GM18867 (cell line): ENCODE measurements around the gene ANKDD1A.

Experiments used
- ATAC-seq: cut with Tn5 transposase; IDR thresholded peaks from one replicate; pipeline ENCODE4 v1.9.1; 2021; ENCODE audit warnings: mild to moderate bottlenecking, moderate library complexity; ENCODE audit not compliant: unreplicated experiment

The ANKDD1A gene

DNA sequence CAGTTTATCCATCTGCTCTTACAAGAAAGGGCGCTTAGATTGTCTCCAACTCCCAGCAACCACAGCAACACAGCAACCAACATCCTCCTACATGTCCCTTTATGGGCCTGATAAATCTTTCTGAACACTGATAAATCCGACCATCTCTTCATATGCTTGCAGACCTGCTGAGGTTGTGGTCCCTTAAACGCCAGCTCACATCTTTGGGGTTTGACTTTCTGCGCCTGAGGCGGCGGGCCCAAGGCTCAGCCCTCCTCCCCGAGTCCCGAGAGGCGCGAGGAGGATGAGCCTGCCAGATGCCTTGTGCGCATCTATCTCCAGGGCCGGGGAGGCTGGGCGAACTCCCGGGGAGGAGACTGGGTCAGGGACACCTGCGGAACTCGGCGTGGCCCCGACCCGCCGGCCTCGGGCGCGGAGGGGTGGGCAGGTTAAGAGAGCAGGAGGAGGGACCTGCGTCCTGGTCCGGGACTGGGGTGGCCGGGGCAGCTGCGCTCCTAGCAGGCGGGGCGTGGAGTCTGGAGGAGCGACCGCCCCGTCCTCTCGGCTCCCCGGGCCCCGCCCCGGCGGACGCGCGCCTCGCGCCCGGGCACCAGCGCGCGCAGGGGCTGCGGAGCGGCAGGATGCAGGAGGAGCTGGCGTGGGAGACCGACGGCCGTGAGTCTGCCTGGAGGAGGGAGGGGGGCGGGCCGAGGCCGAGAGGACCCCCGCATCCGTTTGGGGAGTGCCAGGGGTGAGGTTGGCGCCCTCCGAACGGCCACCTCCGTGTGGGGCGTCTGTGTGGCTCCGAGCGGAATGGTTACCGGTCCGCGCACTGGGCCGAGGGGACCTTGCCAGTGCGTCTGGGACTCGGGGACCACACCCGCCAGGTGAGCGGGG lies at the start of gene ANKDD1A:
TSS of gene ANKDD1A (plus strand) at position 592 of the 876 bp plus-strand sequence. CDS start at position 621, 29 bp downstream.
- no peak for ATAC-seq

DNA sequence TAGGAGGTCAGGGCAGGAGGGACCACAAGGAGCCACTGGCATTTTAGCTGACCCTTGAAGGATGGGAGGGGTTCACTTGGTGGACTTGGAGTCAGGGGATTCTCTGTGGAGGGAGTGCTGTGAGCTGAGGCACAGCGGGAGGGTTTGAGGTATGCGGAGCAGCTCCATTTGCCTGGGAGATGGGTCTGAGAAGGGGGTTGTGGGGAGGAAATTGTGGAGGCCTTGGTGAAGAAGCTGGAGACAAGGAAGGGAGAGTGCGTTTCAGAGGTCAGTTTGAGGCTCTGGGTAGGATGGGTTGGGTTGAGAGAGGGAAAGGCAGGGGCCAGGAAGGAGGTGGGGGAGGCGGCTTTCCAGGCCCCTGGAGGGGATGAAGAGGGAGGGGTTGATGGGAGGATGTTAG lies 49.7 kb upstream of the ANKDD1A start:
- no peak for ATAC-seq

DNA sequence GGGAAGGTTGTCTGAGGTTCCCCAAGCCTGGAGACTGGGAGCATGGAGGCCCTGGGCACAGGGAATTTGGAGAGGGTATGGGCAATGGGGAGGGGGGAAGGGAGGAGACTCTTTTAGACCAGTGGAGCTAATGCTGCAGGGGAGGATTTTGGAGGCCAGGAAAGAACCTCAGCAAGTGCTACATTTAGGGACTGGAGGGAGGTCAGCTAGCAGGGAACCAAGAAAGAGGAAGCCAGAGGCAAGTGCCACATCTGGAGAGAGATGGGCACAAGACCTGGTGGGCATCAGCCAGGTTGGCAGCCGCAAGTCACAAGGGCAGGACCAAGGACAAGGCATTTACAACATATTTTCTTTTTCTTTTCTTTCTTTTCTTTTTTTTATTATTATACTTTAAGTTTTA lies 49.3 kb upstream of the ANKDD1A start:
- ATAC-seq, result no peak

DNA sequence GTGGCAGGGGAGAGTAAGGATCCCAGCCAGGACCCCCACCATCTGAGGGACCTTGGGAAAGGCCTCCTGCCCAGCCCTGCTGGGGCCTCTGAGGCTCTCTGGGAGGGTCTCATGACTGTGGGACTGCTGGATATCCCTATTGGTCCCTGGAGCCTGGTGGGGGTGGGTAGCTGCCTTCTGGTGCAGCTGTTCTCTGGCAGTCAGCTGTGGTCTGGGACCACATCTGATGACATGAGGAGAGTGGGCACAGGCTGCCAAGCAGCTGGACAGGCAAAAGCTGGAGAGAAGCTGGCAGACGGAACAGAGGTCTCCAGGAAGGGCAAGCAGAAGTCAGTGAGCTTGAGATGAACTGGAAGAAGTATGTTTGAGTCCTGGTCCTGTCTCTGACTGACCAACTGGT lies 47.6 kb upstream of the ANKDD1A start:
- no peak for ATAC-seq

DNA sequence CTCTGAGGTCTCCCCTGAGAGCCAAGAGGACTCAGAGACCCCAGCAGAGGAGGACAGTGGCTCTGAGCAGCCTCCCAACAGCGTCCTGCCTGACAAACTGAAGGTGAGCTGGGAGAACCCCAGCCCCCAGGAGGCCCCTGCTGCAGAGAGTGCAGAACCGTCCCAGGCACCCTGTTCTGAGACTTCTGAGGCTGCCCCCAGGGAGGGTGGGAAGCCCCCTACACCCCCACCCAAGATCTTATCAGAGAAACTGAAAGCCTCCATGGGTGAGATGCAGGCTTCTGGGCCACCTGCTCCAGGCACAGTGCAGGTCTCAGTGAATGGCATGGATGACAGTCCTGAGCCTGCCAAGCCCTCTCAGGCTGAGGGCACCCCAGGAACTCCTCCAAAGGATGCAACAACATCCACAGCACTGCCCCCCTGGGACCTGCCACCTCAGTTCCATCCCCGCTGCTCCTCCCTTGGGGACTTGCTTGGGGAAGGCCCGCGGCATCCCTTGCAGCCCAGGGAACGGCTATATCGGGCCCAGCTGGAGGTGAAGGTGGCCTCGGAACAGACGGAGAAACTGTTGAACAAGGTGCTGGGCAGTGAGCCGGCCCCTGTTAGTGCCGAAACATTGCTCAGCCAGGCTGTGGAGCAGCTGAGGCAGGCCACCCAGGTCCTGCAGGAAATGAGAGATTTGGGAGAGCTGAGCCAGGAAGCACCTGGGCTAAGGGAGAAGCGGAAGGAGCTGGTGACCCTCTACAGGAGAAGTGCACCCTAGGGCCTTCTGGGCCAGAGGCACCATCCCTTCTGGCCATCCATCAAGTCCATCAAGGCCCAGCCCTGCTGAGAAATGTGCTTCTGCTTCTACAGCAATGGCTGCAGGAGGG lies 46.3 kb upstream of the ANKDD1A start:
- no peak for ATAC-seq

DNA sequence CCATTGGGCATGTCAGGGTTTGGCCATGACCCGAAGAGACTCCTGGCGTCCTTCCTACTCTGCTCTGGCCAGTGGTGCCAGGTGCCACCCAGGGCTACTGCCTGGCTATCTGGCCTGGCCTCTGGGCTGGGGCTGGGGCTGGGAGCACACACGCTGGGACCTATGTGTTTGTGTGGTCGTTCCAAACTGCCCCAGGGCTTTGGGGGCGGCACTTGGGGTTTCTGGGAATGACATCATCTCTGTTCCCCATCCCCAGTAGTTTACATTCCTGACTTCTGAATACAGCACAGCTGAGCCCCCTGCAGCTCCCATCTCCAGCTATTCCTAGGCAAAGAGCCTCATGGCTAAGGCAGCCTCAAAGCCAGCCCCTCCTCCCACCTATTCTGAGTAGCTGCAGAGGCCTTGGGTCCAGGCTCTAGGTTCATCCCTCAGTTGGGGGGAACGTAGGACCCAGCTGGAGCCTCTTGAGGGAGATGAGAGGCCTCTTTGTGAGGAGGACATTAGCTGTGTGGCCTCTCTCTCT lies 45.6 kb upstream of the ANKDD1A start:
- no peak for ATAC-seq

DNA sequence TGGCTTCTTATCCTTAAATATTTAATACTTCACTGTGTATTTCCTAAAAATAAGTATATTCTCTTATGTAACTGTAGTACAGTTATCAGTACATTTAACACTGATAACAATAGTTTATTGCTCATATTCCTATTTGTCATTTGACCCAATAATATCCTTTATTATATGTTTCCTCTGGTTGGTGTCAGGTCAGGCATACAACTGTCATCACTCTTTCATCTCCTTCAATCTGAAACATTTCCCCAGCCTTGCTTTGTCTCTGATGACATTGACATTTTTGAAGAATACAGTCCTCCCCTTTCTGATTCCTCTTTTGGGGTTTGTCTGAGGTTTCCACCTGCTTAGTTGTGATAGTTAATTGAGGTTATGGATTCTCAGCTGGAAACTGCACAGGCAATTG lies 42.2 kb upstream of the ANKDD1A start:
- no peak for ATAC-seq

DNA sequence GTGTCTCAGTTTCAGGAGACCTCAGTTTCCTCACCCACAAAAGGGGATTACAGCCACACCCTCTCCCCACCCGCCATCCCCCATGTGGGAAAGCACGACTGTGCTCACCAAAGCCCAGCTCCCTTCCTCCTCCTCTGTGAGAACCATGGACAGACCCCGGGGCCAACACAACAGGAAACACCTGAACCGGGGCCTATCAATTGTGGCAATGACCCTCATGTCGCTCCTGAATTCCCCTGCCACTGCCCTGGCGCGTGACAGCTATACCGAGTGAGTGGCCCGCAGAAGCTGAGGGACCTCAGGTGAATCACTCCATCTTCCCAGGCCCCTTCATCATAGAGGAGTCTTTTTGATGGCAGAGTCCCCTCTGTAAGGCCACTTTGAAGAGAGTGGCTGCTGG lies 41.3 kb upstream of the ANKDD1A start:
- ATAC-seq, result no peak

DNA sequence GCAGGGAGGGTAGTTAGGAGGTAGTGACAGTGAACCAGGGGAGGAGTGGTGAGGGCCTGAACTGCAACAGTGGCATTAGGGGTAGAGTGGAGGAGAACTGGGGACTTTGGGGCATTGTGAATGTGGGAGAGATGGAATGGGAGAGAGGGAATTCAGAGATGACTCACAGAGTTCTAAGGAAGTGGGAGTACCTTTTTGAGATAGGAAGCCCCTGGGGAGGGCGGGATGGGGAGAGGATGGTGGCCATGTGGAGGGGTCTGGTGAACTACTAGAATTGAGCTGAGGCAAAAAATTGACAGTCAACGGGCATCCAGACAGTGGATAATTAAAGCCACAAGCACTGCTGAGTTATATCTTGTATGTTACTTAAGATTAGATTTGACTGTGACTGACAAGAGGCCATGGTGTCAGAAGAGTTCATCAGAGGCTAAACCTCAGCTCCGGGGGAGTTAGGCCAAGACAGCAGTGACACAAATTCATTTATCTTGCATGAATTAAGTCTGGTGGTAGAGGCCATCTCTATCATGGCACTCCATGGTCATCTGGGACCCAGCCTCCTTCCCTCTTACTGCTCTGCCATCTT lies 36.0 kb upstream of the ANKDD1A start:
- ATAC-seq, result no peak

DNA sequence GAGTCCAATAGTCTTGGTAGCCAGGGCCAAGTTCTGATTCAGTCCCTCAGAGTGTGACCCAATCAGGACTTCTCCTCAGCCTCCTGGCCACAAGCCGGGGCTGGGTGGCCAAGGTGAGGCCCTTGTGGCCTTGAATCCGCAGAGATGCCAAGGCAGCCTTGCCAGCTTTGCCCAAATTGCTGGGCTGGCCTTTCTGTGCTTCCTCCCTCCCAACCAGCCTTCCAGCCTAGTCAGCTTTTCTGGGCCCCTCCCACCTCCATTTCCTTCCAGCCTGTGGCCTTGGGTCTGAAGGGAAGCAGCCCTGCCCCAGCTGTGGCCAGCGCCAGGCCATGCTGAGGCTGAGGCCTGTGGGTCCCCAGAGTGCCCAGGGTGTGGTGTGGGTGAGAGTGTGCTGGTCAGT lies 34.3 kb upstream of the ANKDD1A start:
- no peak for ATAC-seq

DNA sequence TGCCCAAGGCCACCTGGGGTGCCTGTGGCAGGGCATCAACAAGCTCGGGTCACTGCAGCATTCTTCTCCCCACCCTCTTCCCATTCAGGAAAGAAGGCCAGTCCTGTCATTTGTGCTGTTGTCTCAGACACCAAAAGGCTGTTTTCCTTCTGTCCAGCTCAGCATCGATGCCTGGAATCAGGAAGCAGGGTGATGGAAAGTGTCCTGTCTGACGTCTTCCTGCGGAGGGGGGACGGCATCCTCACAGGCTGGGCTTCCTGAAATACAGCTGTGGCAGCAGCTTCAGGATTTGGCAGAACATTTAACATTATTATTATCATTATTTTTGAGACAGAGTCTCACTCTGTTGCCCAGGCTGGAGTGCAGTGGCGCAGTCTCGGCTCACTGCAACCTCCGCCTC lies 33.0 kb upstream of the ANKDD1A start:
- ATAC-seq, result no peak

DNA sequence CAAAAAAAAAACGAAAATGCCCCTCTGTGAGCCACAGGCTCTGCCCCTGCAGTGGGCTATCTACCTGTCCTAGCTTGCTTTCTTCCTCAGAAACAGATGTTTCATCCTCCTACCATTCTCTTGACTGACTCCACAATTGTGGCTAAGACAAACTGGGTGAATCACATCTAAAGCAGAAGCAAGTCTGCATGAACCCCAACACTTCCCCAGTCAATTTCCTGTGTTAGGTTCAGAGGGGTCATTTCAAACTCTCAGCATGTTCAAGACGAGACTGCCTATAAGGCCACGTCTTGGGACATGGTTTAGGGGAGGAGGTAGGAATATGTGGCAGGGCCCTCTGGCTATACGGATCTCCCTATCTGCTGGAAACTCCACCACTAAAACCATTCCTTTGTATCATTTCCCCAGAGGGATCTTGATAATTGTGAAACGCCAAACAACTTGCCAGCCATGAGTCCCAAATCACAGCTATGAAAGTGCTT lies 28.6 kb upstream of the ANKDD1A start:
- ATAC-seq, result peak; percentile 81

DNA sequence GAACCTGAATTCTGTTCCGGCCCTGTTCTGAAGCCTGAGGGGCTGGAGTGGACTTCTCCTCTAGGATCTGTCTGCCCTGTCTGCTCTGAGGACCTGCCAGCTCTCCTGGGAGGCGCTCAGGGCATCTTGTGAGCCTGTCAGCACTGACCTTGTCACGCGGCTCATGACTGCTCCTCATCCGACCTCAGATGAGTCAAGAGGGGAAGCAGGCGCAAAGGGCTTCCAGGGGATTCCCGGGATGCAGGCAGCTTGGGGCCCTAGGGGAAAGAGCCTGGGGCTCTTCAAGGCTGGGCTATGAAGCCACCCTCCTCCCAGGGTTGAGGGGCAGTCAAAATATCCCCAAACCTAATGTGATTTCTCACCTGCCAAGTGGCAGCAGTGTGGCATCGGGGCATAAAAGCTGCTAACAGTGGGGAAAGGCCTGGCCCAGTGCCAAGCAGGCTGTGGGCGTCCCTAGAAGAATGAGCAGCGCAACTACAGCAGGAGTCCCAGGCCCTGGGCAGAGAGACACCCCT lies 27.6 kb upstream of the ANKDD1A start:
- peak; percentile 41 for ATAC-seq

DNA sequence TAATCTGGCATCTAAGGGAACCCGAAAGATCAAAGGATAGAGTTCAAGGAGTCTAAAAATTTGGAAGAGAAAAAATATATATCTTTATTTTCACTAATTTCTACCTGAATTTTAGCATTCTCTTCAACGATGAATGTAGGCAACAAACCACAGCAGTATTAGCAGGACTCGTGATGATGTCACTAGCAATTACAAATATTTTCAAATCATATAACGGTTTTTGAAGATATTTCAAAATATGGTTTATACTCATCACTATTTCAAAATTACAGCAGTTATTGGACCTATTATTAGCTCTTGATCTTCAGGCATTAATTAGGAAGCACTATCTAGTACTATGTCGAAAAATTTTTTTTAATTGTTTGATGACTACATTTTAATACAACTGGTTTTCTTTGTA lies 27.0 kb upstream of the ANKDD1A start:
- ATAC-seq, result no peak

DNA sequence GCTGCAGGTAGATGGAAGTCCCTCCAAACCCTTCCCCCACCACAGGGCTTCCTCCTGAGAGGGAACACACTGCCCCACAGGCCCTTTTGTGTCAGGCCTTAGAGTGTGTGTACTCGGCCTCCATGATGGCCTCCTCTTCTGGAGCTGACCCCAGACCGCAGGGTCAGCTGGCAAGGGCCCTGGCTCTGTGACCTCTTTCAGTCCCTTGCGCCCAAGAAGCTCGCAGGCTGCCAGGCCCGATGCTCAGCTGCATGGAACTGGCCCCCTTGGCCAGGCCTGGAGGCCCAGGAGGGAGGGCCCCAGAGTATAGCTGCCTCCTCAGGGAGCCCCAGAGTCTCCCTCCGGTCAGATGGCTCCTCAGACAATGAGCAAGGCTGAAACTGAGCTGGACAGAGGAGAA lies 23.4 kb upstream of the ANKDD1A start:
- no peak for ATAC-seq

DNA sequence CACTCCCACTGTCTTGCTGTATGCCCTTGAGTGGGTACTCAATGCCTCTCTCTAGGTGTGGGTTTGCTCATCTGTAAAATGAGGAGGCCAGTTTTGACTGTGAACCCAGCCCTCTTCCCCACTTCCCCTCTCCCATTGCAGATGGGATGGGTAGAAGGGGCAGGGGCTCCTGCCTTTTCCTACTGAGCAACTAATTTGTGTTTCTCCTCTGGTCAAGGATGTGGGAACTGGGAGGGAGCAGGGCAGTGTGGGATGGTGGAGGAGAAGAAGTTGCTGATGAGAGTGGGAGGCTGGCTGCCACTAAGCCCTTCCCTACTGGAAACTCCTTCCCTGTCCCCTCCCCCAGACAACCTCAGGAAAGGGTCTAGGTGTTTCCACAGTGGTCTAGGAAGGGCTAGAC lies 20.1 kb upstream of the ANKDD1A start:
- ATAC-seq, result no peak

DNA sequence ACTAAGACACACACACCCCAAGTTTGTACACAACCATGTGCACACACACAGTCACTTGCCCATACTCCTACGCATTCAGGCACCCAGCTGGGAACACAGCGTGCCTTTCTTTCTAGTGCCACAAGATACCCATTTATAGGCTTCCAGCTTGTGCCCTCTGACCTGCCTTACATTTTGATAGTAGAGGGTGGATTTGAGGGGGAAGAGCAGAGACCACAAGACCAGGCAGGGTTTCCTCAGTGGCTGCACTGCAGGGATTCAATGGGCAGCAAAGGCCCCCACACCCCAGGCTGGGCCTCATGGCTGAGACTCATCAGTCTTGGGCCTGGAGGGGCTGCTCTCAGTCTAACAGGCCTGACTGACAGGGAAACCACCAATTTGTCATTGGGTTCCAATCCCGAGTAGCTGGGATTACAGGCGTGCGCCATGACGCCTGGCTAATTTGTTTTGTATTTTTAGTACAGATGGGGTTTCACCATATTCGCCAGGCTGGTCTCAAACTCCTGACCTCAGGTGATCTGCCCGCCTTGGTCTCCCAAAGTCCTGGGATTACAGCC lies 18.8 kb upstream of the ANKDD1A start:
- ATAC-seq, result no peak

DNA sequence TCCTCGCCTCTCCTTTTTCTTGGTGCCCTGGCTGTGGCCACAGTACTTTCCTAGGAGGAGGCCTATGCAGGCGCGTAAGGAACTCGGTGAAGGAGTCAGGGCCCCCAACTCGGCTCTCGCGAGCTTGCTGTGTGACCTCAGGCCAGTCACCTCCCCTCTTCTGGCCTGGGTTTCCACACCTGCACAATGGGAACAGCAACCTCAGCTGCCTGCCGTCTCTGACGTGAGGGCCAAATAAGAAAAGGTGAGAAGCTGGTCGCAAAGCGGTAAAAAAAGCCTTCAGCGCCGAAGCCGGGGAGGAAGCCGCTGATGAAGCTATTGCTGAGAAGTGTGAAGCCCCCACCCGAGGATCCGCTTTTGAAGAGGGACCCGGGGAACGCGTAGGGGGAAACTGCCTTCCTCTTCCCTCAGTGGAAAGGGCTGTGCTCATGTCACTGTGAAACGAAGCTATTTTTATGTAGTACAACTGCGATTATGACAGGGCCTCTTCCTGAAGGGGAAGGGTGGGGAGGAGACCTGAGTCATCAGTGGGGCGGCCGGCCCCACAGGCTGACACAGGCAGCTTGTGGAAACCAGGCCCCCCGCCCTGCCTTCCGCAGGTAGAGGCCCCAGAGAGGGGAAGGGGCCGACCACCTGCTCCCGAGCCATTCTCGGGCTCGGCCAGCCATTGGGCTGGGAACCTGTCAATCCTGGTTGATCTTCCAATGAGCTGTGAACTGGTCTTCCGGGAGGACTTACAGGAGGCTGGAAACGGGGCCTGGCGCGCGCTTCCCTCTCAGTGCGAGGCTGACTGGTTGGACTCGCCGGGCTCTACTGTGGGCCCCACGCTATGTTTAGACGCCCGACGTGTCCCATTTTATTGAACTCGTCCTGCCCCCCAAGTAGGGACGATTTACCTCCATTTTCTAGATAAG lies 18.0 kb upstream of the ANKDD1A start:
- ATAC-seq, result peak; percentile 63

DNA sequence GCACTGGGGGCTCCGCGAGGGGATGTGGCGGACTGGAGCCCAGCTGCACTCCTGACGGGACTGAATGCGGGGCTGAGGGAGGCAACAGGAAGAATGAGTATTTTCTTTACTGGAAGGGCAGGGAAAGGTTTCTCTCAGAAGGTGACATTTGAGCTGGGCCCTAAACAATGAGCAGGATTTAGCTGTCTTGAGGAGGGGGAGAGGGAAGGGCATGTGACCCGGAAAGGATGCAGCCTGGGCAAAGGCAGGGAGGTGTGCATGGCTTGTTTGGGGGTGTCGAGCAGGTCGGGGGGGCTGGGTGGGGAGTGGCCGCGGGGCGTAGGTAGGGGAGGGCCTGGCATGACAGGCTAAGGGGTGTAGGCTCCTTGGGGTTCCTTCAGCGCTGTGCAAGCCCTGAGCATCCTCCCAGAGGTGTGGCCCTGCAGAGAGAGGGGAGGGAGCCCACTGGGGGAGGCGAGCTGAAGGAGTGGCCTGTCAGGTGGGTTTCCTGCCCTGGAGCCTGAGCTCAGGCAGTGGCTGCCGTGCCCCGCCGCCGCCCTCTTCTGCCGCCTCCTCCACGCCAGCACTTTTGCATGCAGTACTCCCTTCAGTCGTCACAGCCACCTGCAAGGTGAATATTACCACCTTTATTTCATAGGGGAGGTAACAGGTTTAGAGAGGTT lies 17.2 kb upstream of the ANKDD1A start:
- ATAC-seq, result peak; percentile 51
